Endothelial cell of umbilical vein (primary cell): Measurements from ENCODE around the gene HGFAC. TPM values are rescaled to one million over a fixed set of nuclear protein-coding genes. Genes with fewer than 3 reads are reported as not detected.

Experiments
- BruUV-seq: library from RNA; stranded (reverse); fragments of 400-500 nt; replicated peaks from 2 replicates; lab custom pipeline; 2021; lab: Mats Ljungman, UMichigan
- CTCF ChIA-PET: fragments of 300-600, 350-600 bp; sonication (Branson Sonifier 250); formaldehyde crosslinking; loops from one replicate; lab custom pipeline; 2021; ENCODE audit warnings: antibody characterized with exemption, inconsistent platforms; lab: Charles Lee
- POLR2A ChIA-PET: fragments of 300-600, 350-600 bp; sonication (Branson Sonifier 250); formaldehyde crosslinking; loops from one replicate; lab custom pipeline; 2021; ENCODE audit warnings: antibody characterized with exemption, inconsistent platforms; lab: Charles Lee
- DNase-seq: peaks from one replicate; pipeline ENCODE4 v3.0.0-alpha.2; 2011; ENCODE audit warnings: low read depth, low spot score
- FAIRE-seq: peaks from 2 replicates; lab custom pipeline; 2011; peaks lifted over from hg19 to GRCh38; lab: Jason Lieb, UNC
- H2AFZ ChIP-seq: 2 replicates; pipeline ENCODE4 v1.6.0; 2012; ENCODE audit warnings: low read depth, low read length, control low read depth, inconsistent platforms
- H3K27ac ChIP-seq: 2 replicates; pipeline ENCODE4 v1.5.1; 2011; ENCODE audit warnings: low read depth, mild to moderate bottlenecking, control low read depth, low read length, moderate library complexity; ENCODE audit not compliant: insufficient read depth
- H3K27me3 ChIP-seq, 2 experiments: 2 replicates each; pipeline versions ENCODE4 v1.6.0 to v1.6.1; 2011; ENCODE audit warnings: low read length in 2 of 2, mixed read lengths in 1 of 2; ENCODE audit not compliant: control insufficient read depth in 2 of 2, insufficient read depth in 2 of 2
- H3K36me3 ChIP-seq, 2 experiments: 2 replicates in 1 of 2; 3 replicates in 1 of 2; pipeline ENCODE4 v1.5.1; 2011; ENCODE audit warnings: low read length in 2 of 2, mild to moderate bottlenecking in 1 of 2, moderate library complexity in 1 of 2; ENCODE audit not compliant: control insufficient read depth in 2 of 2, insufficient read depth in 2 of 2; ENCODE audit errors: extremely low read depth in 1 of 2
- H3K4me1 ChIP-seq: 3 replicates; pipeline ENCODE4 v1.5.1; 2011; ENCODE audit warnings: mild to moderate bottlenecking, low read length; ENCODE audit not compliant: control insufficient read depth, insufficient read depth; ENCODE audit errors: extremely low read depth
- H3K4me2 ChIP-seq: 2 replicates; pipeline ENCODE4 v1.6.1; 2011; ENCODE audit warnings: low read length, control low read depth, mixed read lengths; ENCODE audit not compliant: insufficient read depth
- H3K4me3 ChIP-seq, 3 experiments: fragments of 200-600 bp in 1 of 3; sonication (generic), shearing (Covaris generic) in 1 of 3; replicated peaks in 1 of 3; 2 replicates each; pipeline ENCODE4 v1.5.1; 2011 to 2016; ENCODE audit warnings: control low read depth in 3 of 3, low read length in 3 of 3, mild to moderate bottlenecking in 2 of 3, inconsistent platforms in 1 of 3, low read depth in 1 of 3, moderate library complexity in 1 of 3; ENCODE audit not compliant: insufficient read depth in 1 of 3
- H3K79me2 ChIP-seq: 2 replicates; pipeline ENCODE4 v1.6.0; 2012; ENCODE audit warnings: low read length, inconsistent platforms; ENCODE audit not compliant: control insufficient read depth, insufficient read depth
- H3K9ac ChIP-seq: replicated peaks from 2 replicates; pipeline ENCODE3; 2011; ENCODE audit warnings: low read length, control low read depth; ENCODE audit not compliant: insufficient read depth; ENCODE audit errors: extremely low read depth
- H3K9me1 ChIP-seq: replicated peaks from 3 replicates; pipeline ENCODE4 v1.6.0; 2011; ENCODE audit warnings: mild to moderate bottlenecking, low read length; ENCODE audit not compliant: control insufficient read depth, insufficient read depth; ENCODE audit errors: extremely low read depth
- H3K9me3 ChIP-seq: replicated peaks from 2 replicates; pipeline ENCODE4 v1.5.1; 2012; ENCODE audit warnings: low read length, inconsistent platforms; ENCODE audit not compliant: control insufficient read depth, insufficient read depth
- H4K20me1 ChIP-seq: replicated peaks from 2 replicates; pipeline ENCODE3; 2011; ENCODE audit warnings: mild to moderate bottlenecking, low read length; ENCODE audit not compliant: control insufficient read depth, insufficient read depth; ENCODE audit errors: extremely low read depth
- GATA2 ChIP-seq: IDR thresholded peaks from 2 replicates; pipeline ENCODE4 v1.7.0; 2011; ENCODE audit warnings: low read depth, mild to moderate bottlenecking, moderate library complexity, mixed read lengths, low read length; ENCODE audit not compliant: insufficient read length, insufficient read depth
- JUN ChIP-seq: IDR thresholded peaks from 2 replicates; pipeline ENCODE4 v1.6.1; 2011; ENCODE audit warnings: borderline replicate concordance, low read depth; ENCODE audit not compliant: insufficient read length, insufficient read depth
- MYC ChIP-seq: IDR thresholded peaks from one replicate; pipeline ENCODE4 v1.6.1; 2011; ENCODE audit warnings: mild to moderate bottlenecking, low read depth, low read length
- POLR2AphosphoS5 ChIP-seq: IDR thresholded peaks from 2 replicates; pipeline ENCODE4 v1.6.1; 2012; ENCODE audit warnings: low read depth, mild to moderate bottlenecking, control low read depth, low read length, moderate library complexity; ENCODE audit not compliant: insufficient read depth
- dilution Hi-C: fragments of 300-500 bp; cut with MboI; formaldehyde crosslinking; loops from one replicate; pipeline ENCODE4 v1.15.0; 2019; ENCODE audit warnings: low sequenced_read_pairs; ENCODE audit not compliant: extremely low pct_ligation_motif_present
- intact Hi-C: fragments of 100-400 bp; cut with micrococcal nuclease; formaldehyde crosslinking; loops from one replicate; pipeline ENCODE4 v1.10.0; 2022
- polyA plus RNA-seq, 4 experiments: library from polyadenylated mRNA; depleted of rRNA in 3 of 4; stranded (reverse) in 3 of 4; unstranded in 1 of 4; fragments of >200 nt; gene quantifications; 2 replicates each; pipeline versions ENCODE4 v1.2.1 to v1.2.3, GENCODE V29; 2011 to 2012; ENCODE audit warnings: missing spikeins in 1 of 4
- total RNA-seq: library from RNA; stranded (reverse); gene quantifications from 2 replicates; pipeline ENCODE4 v1.2.3, GENCODE V29; 2021
- TF ChIP-seq, protein P1 (sequence below): IDR thresholded peaks from 2 replicates; pipeline ENCODE4 v1.6.1; 2011; ENCODE audit not compliant: insufficient read depth, insufficient read length
- TF ChIP-seq, protein P2 (sequence below), 2 donors: IDR thresholded peaks; 1 replicate in 1 of 2; 2 replicates in 1 of 2; pipeline ENCODE4 v1.5.1; 2011; ENCODE audit warnings: low read length in 2 of 2, mild to moderate bottlenecking in 2 of 2, moderate library complexity in 2 of 2, control low read depth in 1 of 2, inconsistent platforms in 1 of 2, low read depth in 1 of 2; ENCODE audit not compliant: insufficient read depth in 1 of 2; ENCODE audit errors: extremely low read depth in 1 of 2

HGFAC gene
- total and polyA plus RNA-seq, 2 donors (not counting 3 experiments of a cell fraction or from before 2014, with no cell fraction given), result 0.36 to 0.49 TPM

DNA sequence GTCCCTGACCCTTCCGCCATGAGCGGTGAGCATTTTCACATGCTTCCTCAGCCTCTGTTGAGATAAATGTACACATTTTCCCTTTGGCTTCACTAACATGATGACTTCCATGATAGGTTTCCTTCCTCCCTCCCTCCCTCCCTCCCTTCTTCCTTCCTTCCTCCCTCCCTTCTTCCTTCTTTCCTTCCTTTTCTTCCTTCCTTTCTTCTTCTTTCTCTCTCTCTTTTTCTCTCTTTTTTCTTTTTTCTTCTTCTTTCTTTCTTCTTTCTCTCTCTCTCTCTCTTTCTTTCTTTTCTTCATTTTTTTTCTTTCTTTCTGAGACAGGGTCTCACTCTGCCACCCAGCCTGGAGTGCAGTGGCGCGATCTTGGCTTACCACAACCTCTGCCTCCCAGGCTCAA, 8.9 kb downstream of the HGFAC start:
- H3K9me1 ChIP-seq, result no peaks in the 10 kb centered on the region
- ChIA-PET CTCF (interaction anchor here (0.7 kb wide), 1 partner anchor 30 kb away, joined by 3 read pairs; no protein-coding TSS in a partner anchor), POLR2A (no interaction called here)
- DNase-seq, result no peak
- TF ChIP-seq, protein P1, sequence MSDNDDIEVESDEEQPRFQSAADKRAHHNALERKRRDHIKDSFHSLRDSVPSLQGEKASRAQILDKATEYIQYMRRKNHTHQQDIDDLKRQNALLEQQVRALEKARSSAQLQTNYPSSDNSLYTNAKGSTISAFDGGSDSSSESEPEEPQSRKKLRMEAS, result no peak
- TF ChIP-seq MYC, result no peak
- TF ChIP-seq JUN, result no peak
- TF ChIP-seq POLR2AphosphoS5, result no peak
- TF ChIP-seq GATA2, result no peak
- TF ChIP-seq, protein P2, sequence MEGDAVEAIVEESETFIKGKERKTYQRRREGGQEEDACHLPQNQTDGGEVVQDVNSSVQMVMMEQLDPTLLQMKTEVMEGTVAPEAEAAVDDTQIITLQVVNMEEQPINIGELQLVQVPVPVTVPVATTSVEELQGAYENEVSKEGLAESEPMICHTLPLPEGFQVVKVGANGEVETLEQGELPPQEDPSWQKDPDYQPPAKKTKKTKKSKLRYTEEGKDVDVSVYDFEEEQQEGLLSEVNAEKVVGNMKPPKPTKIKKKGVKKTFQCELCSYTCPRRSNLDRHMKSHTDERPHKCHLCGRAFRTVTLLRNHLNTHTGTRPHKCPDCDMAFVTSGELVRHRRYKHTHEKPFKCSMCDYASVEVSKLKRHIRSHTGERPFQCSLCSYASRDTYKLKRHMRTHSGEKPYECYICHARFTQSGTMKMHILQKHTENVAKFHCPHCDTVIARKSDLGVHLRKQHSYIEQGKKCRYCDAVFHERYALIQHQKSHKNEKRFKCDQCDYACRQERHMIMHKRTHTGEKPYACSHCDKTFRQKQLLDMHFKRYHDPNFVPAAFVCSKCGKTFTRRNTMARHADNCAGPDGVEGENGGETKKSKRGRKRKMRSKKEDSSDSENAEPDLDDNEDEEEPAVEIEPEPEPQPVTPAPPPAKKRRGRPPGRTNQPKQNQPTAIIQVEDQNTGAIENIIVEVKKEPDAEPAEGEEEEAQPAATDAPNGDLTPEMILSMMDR (IDR thresholded peaks at IDR 0.05; ENCODE audit: extremely low read depth in 1 of 2, insufficient read depth in 1 of 2, low read depth in 1 of 2, low read length in 2 of 2), result no peak
- no peaks in the 10 kb centered on the region for H3K9me3 ChIP-seq
- H4K20me1 ChIP-seq, result no peaks in the 10 kb centered on the region
- peaks cover 4% of the 10 kb centered on the region for H3K4me1 ChIP-seq
- peaks cover 0 to 2% of the 10 kb centered on the region in 2 experiments for H3K27me3 ChIP-seq
- H3K9ac ChIP-seq, result no peak overlapping the region
- H3K4me3 ChIP-seq, result no peak overlapping the region
- no peak for FAIRE-seq
- intact Hi-C loops (no loop called here), dilution Hi-C loops (no loop called here)
- no peaks in the 10 kb centered on the region for H3K36me3 ChIP-seq
- H3K79me2 ChIP-seq, result no peaks in the 10 kb centered on the region
- no peak overlapping the region for H2AFZ ChIP-seq
- H3K27ac ChIP-seq, result no peak overlapping the region
- BruUV-seq, result no TSS peak
- no peak overlapping the region for H3K4me2 ChIP-seq
